ENCODE data around the gene FKBP9. TPM values are rescaled to one million over a fixed set of nuclear protein-coding genes. Genes with fewer than 3 reads are reported as not detected.
"Not testable (repeated sequence)": the region's sequence is repeated elsewhere in the genome, so short reads cannot be mapped to it uniquely, and the experiment has no call there.

The FKBP9 gene
- polyA plus RNA-seq, 1 donor (not counting 4 experiments of a cell fraction or from before 2014, with no cell fraction given) = 92.2 TPM

GRCh38 chr7:32964461-32965159 is 7.4 kb downstream of the FKBP9 start:
- Histone ChIP-seq H3K4me2 (ENCODE audit: control insufficient read depth, extremely low read depth, insufficient read depth, low read depth, low read length) (peak overlapping the region; percentile 22), H3K79me2 (ENCODE audit: control insufficient read depth, insufficient read depth, low read length) (peaks cover 10% of the 10 kb centered on the region)
- peak; percentile 78 for FAIRE-seq

GRCh38 chr7:32966489-32967267 is 9.4 kb downstream of the FKBP9 start:
- H3K9me3 ChIP-seq (ENCODE audit: control insufficient read depth, low read depth, low read length); H3K36me3 ChIP-seq (ENCODE audit: control insufficient read depth in 2 of 2, extremely low read depth in 1 of 2, insufficient read depth in 2 of 2, low read length in 2 of 2); FAIRE-seq; H3K4me1 ChIP-seq (ENCODE audit: control insufficient read depth, extremely low read depth, insufficient read depth, low read length); H3K27me3 ChIP-seq (ENCODE audit: control insufficient read depth, extremely low read depth, insufficient read depth, low read length); H3K79me2 ChIP-seq (ENCODE audit: control insufficient read depth, insufficient read depth, low read length); H3K9ac ChIP-seq (ENCODE audit: control insufficient read depth, extremely low read depth, insufficient read depth, low read length); H2AFZ ChIP-seq (ENCODE audit: control insufficient read depth, low read length); H3K4me3 ChIP-seq (ENCODE audit: control insufficient read depth in 2 of 3, extremely low read depth in 1 of 3, insufficient read depth in 2 of 3, low read depth in 1 of 3, low read length in 3 of 3); H3K4me2 ChIP-seq (ENCODE audit: control insufficient read depth, extremely low read depth, insufficient read depth, low read depth, low read length); DNase-seq (ENCODE audit: low read depth, low spot score); dilution Hi-C loops (cut with MboI; ENCODE audit: extremely low pct_ligation_motif_present, low sequenced_read_pairs); H3K9me1 ChIP-seq (ENCODE audit: control insufficient read depth, extremely low read depth, insufficient read depth, low read length); H4K20me1 ChIP-seq (ENCODE audit: control insufficient read depth, extremely low read depth, insufficient read depth, low read length); H3K27ac ChIP-seq (ENCODE audit: control insufficient read depth, insufficient read depth, low read length): not testable (repeated sequence)

More at GRCh38 chr7:32964461-32965159, 7.4 kb downstream of the FKBP9 start:
- H3K4me3 ChIP-seq (ENCODE audit: control insufficient read depth in 2 of 3, extremely low read depth in 1 of 3, insufficient read depth in 2 of 3, low read depth in 1 of 3, low read length in 3 of 3); H4K20me1 ChIP-seq (ENCODE audit: control insufficient read depth, extremely low read depth, insufficient read depth, low read length); H3K27me3 ChIP-seq (ENCODE audit: control insufficient read depth, extremely low read depth, insufficient read depth, low read length); H3K4me1 ChIP-seq (ENCODE audit: control insufficient read depth, extremely low read depth, insufficient read depth, low read length); H2AFZ ChIP-seq (ENCODE audit: control insufficient read depth, low read length); H3K36me3 ChIP-seq (ENCODE audit: control insufficient read depth in 2 of 2, extremely low read depth in 1 of 2, insufficient read depth in 2 of 2, low read length in 2 of 2); DNase-seq (ENCODE audit: low read depth, low spot score); H3K9ac ChIP-seq (ENCODE audit: control insufficient read depth, extremely low read depth, insufficient read depth, low read length); H3K27ac ChIP-seq (ENCODE audit: control insufficient read depth, insufficient read depth, low read length); dilution Hi-C loops (cut with MboI; ENCODE audit: extremely low pct_ligation_motif_present, low sequenced_read_pairs); H3K9me3 ChIP-seq (ENCODE audit: control insufficient read depth, low read depth, low read length); H3K9me1 ChIP-seq (ENCODE audit: control insufficient read depth, extremely low read depth, insufficient read depth, low read length): not testable (repeated sequence)
- peak in 2 of 3 experiments; percentile 21 to 27 for TF ChIP-seq CTCF (optimal IDR thresholded peaks at IDR 0.05 in 1 of 3, IDR thresholded peaks at IDR 0.05 in 1 of 3, conservative IDR thresholded peaks at IDR 0.05 in 1 of 3; ENCODE audit: extremely low read depth in 1 of 3, insufficient read depth in 2 of 3, low read length in 3 of 3)

DNA sequence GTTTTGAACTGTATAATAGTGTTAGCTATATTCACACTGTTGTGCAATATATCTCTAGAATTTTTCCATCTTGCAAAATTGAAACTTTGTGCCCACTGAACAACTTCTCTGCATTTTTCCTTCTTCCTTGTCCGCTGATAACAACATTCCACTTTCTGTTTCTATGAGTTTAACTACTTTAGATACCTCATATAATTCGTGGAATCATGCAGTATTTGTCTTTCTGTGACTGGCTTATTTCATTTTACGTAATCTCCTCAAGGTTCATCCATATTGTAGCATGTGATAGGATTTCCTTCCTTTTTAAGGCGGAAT is 10.0 kb downstream of the FKBP9 start:
- H3K9me1 ChIP-seq (ENCODE audit: control insufficient read depth, extremely low read depth, insufficient read depth, low read length); H3K36me3 ChIP-seq (ENCODE audit: control insufficient read depth in 2 of 2, extremely low read depth in 1 of 2, insufficient read depth in 2 of 2, low read length in 2 of 2); H3K27ac ChIP-seq (ENCODE audit: control insufficient read depth, insufficient read depth, low read length); H3K9ac ChIP-seq (ENCODE audit: control insufficient read depth, extremely low read depth, insufficient read depth, low read length); H3K9me3 ChIP-seq (ENCODE audit: control insufficient read depth, low read depth, low read length); H2AFZ ChIP-seq (ENCODE audit: control insufficient read depth, low read length); H3K79me2 ChIP-seq (ENCODE audit: control insufficient read depth, insufficient read depth, low read length); dilution Hi-C loops (cut with MboI; ENCODE audit: extremely low pct_ligation_motif_present, low sequenced_read_pairs); H3K4me2 ChIP-seq (ENCODE audit: control insufficient read depth, extremely low read depth, insufficient read depth, low read depth, low read length); H3K27me3 ChIP-seq (ENCODE audit: control insufficient read depth, extremely low read depth, insufficient read depth, low read length); H3K4me3 ChIP-seq (ENCODE audit: control insufficient read depth in 2 of 3, extremely low read depth in 1 of 3, insufficient read depth in 2 of 3, low read depth in 1 of 3, low read length in 3 of 3); H4K20me1 ChIP-seq (ENCODE audit: control insufficient read depth, extremely low read depth, insufficient read depth, low read length); H3K4me1 ChIP-seq (ENCODE audit: control insufficient read depth, extremely low read depth, insufficient read depth, low read length); FAIRE-seq; DNase-seq (ENCODE audit: low read depth, low spot score): not testable (repeated sequence)

GRCh38 chr7:32971967-32972366 is 14.7 kb downstream of the FKBP9 start:
- not testable (repeated sequence) for FAIRE-seq; H4K20me1 ChIP-seq (ENCODE audit: control insufficient read depth, extremely low read depth, insufficient read depth, low read length)

More at GRCh38 chr7:32971967-32972366, 14.7 kb downstream of the FKBP9 start:
- H3K9me1 ChIP-seq (ENCODE audit: control insufficient read depth, extremely low read depth, insufficient read depth, low read length); H3K4me3 ChIP-seq (ENCODE audit: control insufficient read depth in 2 of 3, extremely low read depth in 1 of 3, insufficient read depth in 2 of 3, low read depth in 1 of 3, low read length in 3 of 3); H3K27me3 ChIP-seq (ENCODE audit: control insufficient read depth, extremely low read depth, insufficient read depth, low read length); H3K79me2 ChIP-seq (ENCODE audit: control insufficient read depth, insufficient read depth, low read length); H3K9me3 ChIP-seq (ENCODE audit: control insufficient read depth, low read depth, low read length); DNase-seq (ENCODE audit: low read depth, low spot score); H3K27ac ChIP-seq (ENCODE audit: control insufficient read depth, insufficient read depth, low read length); H2AFZ ChIP-seq (ENCODE audit: control insufficient read depth, low read length); dilution Hi-C loops (cut with MboI; ENCODE audit: extremely low pct_ligation_motif_present, low sequenced_read_pairs); H3K9ac ChIP-seq (ENCODE audit: control insufficient read depth, extremely low read depth, insufficient read depth, low read length); H3K4me1 ChIP-seq (ENCODE audit: control insufficient read depth, extremely low read depth, insufficient read depth, low read length); H3K36me3 ChIP-seq (ENCODE audit: control insufficient read depth in 2 of 2, extremely low read depth in 1 of 2, insufficient read depth in 2 of 2, low read length in 2 of 2): not testable (repeated sequence)
- peak overlapping the region; percentile 22 for H3K4me2 ChIP-seq (ENCODE audit: control insufficient read depth, extremely low read depth, insufficient read depth, low read depth, low read length)

Measured in keratinocyte (primary cell).